ENCODE results near the gene PTPRD. TPM values are rescaled to one million over a fixed set of nuclear protein-coding genes. Genes with fewer than 3 reads are reported as not detected.

The PTPRD gene
- total RNA-seq, 1 donor from 2014 or later: 30.8 TPM

GRCh38 chr9:9222730-9223129, 1390.1 kb downstream of the PTPRD start:
- Histone ChIP-seq H3K27me3 (no peaks in the 10 kb centered on the region), H3K9me3 (no peaks in the 10 kb centered on the region), H3K27ac (no peak overlapping the region), H3K4me3 (no peak overlapping the region), H3K4me1 (no peaks in the 10 kb centered on the region), H3K36me3 (no peaks in the 10 kb centered on the region)
- intact Hi-C loops (cut with DNase I): no loop called here
- DNase-seq (no peak), ATAC-seq (no peak)
- TF ChIP-seq CTCF (IDR thresholded peaks at IDR 0.05): no peak

- no peaks in the 10 kb centered on the region for H3K4me1 ChIP-seq
- no peaks in the 10 kb centered on the region for H3K36me3 ChIP-seq
- no peak for ATAC-seq
- no peak for DNase-seq
- no peaks in the 10 kb centered on the region for H3K9me3 ChIP-seq
- H3K27ac ChIP-seq: no peak overlapping the region
- TF ChIP-seq CTCF (IDR thresholded peaks at IDR 0.05): no peak
- intact Hi-C loops (cut with DNase I): no loop called here
- no peak overlapping the region for H3K4me3 ChIP-seq
- no peaks in the 10 kb centered on the region for H3K27me3 ChIP-seq
Observed at GRCh38 chr9:9216934-9217333, 1395.9 kb downstream of the PTPRD start.

GRCh38 chr9:9215050-9215449, 1397.8 kb downstream of the PTPRD start:
- ATAC-seq (no peak), DNase-seq (no peak)
- no peaks in the 10 kb centered on the region for H3K9me3 ChIP-seq
- intact Hi-C loops (cut with DNase I): no loop called here
- no peak for TF ChIP-seq CTCF (IDR thresholded peaks at IDR 0.05)
- H3K27me3 ChIP-seq: no peaks in the 10 kb centered on the region
- no peak overlapping the region for H3K27ac ChIP-seq
- no peaks in the 10 kb centered on the region for H3K4me1 ChIP-seq
- no peak overlapping the region for H3K4me3 ChIP-seq
- no peaks in the 10 kb centered on the region for H3K36me3 ChIP-seq

GRCh38 chr9:9214066-9214465, 1398.7 kb downstream of the PTPRD start:
- Histone ChIP-seq H3K27me3 (no peaks in the 10 kb centered on the region), H3K27ac (no peak overlapping the region), H3K9me3 (no peaks in the 10 kb centered on the region), H3K36me3 (no peaks in the 10 kb centered on the region), H3K4me3 (no peak overlapping the region), H3K4me1 (no peaks in the 10 kb centered on the region)
- intact Hi-C loops (cut with DNase I): no loop called here
- DNase-seq: no peak
- no peak for ATAC-seq
- no peak for TF ChIP-seq CTCF (IDR thresholded peaks at IDR 0.05)

GRCh38 chr9:9212963-9213362, 1399.8 kb downstream of the PTPRD start:
- Histone ChIP-seq H3K4me1 (no peaks in the 10 kb centered on the region), H3K27ac (no peak overlapping the region), H3K9me3 (no peaks in the 10 kb centered on the region), H3K4me3 (no peak overlapping the region), H3K36me3 (no peaks in the 10 kb centered on the region), H3K27me3 (no peaks in the 10 kb centered on the region)
- intact Hi-C loops (cut with DNase I): no loop called here
- TF ChIP-seq CTCF (IDR thresholded peaks at IDR 0.05): no peak
- ATAC-seq (no peak), DNase-seq (no peak)

- no peak for DNase-seq
- Histone ChIP-seq H3K27me3 (no peaks in the 10 kb centered on the region), H3K27ac (no peak overlapping the region), H3K4me3 (no peak overlapping the region), H3K9me3 (no peaks in the 10 kb centered on the region), H3K4me1 (no peaks in the 10 kb centered on the region), H3K36me3 (no peaks in the 10 kb centered on the region)
- no peak for TF ChIP-seq CTCF (IDR thresholded peaks at IDR 0.05)
- ATAC-seq: no peak
- intact Hi-C loops (cut with DNase I): no loop called here
Observed at GRCh38 chr9:9202276-9202675, 1410.5 kb downstream of the PTPRD start.
